Measurements from ENCODE around the gene HJURP.

The HJURP gene

DNA sequence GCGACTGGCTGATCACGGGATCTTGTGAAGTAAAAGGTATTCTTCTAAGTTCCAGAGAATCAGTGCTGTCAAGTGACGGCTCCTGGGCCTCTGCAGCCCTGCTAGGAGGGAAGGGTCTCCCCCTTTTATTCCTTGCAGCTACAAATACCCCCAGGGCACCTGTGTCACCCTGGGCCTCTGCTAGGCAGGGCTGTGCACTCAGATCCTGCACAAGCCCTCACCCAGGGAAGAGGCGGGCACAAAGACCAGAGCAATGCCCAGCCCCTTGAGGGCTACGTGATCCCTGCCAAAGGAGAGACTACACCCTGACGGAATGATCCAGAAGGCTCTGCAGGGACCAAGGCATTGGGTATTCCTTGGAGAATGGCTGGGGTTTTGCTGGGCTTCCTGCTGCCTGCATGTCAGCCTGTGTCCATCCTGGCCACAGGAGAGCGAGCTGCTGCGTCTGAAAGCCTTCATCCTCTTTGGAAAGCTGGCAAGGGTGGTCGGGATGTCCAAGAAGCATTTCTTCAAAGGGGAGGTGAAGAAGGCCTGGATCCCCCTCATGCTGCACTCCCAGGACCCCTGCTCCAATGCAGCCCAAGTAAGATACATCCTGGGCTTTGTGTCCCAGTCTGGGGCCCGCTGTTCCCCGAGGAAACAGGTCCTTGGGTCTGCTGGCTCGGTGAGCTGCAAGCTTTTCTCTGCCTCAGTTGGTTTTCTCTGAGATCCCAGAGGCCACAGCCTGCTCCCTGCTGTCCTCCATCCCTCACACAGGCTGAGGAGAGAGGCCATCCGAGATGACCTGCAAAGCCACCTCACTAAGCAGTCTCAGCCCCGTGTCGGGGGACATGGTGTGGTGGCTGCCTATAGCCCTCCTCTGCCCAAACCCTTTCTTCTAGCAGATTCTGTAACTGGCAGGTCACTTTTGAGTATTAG, 24.9 kb downstream of the HJURP start:
- DNase-seq, result no peak

GRCh38 chr2:233828546-233829192, 25.7 kb downstream of the HJURP start:
- DNase-seq, result no peak

DNA sequence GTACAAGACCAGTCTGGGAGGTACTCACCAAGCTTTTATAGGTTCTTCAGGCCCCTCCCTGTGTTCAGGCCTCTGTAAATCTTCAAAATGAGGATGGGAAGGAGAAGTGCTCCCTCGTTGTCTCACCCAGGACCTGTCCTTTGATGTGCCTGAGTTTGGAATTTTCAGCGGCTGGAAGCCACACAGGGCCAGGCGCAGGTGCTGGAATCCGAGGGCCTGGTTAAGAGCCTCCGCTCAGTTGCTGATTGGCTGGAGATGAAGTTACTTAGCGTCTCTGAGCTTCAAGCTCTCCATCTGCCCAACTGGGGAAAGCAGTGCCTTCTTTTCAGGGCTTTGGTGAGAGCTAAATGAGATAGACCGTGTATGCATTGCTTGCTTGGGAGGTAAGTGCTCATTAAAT, 30.0 kb downstream of the HJURP start:
- DNase-seq, result no peak

- DNase-seq, result no peak
These were observed 30.6 kb downstream of the HJURP start for GRCh38 chr2:233823731-233824121.

DNA sequence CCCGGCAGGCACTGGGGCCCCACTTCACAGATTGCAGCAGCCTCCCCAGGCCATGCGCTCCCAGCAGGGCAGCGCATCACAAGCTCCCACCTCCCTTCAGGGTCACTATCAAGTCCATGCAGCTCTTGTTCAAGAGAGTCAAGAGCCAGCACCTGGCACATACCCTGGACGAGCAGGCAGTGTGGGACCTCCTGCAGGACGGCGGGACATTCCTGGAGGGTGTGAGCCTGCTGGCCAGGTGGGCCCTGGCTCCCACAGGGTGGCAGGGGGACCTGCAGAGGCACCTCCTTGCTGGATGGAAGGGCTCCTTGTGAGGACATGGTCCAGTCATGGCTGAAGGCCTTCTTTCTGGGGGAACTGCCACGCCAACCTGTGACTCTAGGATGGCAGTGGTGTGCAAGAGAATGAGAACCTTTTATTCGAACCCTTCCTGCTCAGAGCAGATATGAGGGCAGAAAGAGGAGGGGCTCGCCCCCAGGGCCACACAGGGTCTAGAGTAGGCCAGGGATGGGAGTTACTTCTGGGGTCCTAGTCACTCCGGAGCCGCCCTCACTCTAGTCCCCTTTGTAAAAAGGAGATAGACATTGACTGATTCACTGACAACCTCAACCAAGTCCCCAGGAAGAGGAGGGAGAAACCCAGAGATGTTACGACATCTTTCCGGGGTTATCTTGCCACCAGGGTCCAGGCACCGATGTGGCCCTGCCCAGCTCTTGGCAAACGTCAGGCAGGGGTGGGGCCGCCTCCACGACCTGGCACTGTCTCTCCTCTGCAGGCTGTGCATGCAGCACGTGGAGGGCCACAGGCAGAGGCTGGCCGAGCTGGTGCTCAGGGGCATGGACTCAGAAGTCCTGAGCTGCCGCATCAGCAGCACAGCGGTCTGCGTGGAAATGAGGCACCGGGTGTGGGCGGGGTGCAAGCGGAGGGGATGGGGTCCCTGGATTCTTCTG, 31.3 kb downstream of the HJURP start:
- no peak for DNase-seq

GRCh38 chr2:233822101-233822771, 32.1 kb downstream of the HJURP start:
- DNase-seq, result no peak

GRCh38 chr2:233821709-233822100, 32.6 kb downstream of the HJURP start:
- DNase-seq, result no peak

- no peak for DNase-seq
These were observed 33.1 kb downstream of the HJURP start for GRCh38 chr2:233821196-233821595.

DNA sequence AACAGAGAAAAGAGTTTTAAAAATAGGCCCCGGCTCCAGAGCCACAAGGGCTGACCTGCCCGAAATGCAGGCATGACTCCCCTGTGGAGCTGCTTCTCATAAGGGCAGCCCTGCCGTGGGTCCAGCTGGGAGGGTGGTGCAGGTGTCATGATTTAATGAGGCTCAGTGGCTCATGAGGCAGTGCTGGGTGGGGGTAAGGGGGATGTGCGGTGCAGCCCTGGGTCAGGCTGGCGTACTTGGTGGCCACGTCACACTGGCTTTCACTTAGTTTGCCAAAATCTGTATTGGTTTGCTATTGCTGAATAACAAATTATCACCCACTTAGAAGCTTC, 33.6 kb downstream of the HJURP start:
- no peak for DNase-seq

GRCh38 chr2:233819884-233820773, 34.2 kb downstream of the HJURP start:
- no peak for DNase-seq

GRCh38 chr2:233818639-233819621, 35.4 kb downstream of the HJURP start:
- DNase-seq, result no peak

DNA sequence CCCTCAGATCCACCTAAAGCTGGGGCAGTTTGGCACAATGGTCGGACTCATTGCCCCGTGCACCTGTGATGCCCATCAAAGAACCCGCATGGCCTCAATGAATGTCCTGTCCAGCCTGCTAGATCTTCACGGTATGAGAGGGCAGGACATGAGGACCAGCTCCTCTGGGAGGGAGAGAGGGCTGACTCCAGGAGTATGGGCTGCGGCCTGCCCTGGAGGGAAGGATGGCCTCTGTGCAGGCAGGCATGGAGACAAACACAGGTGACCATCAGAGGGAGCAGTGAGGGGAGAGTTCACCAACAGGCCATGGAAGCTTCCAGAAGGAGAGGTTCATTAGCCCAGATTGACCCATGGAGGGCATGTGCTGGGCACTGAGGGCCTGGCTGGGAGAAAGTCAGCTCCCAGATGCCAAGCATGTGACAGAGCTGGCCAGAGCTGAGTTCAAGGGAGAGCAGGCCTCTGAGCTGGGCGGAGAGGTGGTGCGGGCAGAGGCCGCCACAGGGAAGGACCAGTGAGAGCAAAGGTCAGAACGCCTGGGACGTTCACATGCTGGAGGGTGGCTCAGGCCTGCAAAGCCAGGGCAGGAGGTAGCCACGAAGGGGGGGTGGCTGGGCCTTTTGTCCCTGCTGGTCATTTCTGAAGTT, 36.2 kb downstream of the HJURP start:
- DNase-seq, result no peak

GRCh38 chr2:233817361-233817911, 36.9 kb downstream of the HJURP start:
- no peak for DNase-seq

GRCh38 chr2:233816771-233817170, 37.6 kb downstream of the HJURP start:
- no peak for DNase-seq

GRCh38 chr2:233816334-233816733, 38.0 kb downstream of the HJURP start:
- no peak for DNase-seq

- no peak for DNase-seq
These were observed 38.5 kb downstream of the HJURP start for GRCh38 chr2:233815861-233816260.

- no peak for DNase-seq
These were observed 40.1 kb downstream of the HJURP start for GRCh38 chr2:233814056-233814835.

- no peak for DNase-seq
These were observed 40.9 kb downstream of the HJURP start for GRCh38 chr2:233813236-233814055.

All from CD4-positive, alpha-beta T cell treated with Interleukin-1 beta for 1 hour (primary cell).